BE2C (cell line): ENCODE measurements around the gene PIMREG.

ENCODE experiments used
- DNase-seq: peaks from one replicate; pipeline ENCODE4 v3.0.0-alpha.2; 2020
- H3K27me3 ChIP-seq: fragments of 250-450 bp; sonication (Bioruptor Pico); 2 replicates; pipeline ENCODE4 v1.5.1; 2020; ENCODE audit warnings: mild to moderate bottlenecking
- H3K36me3 ChIP-seq: fragments of 250-450 bp; sonication (Bioruptor Pico); 2 replicates; pipeline ENCODE4 v1.5.1; 2020; ENCODE audit warnings: mild to moderate bottlenecking
- H3K4me1 ChIP-seq: fragments of 250-450 bp; sonication (Bioruptor Pico); 2 replicates; pipeline ENCODE4 v1.5.1; 2020
- H3K4me3 ChIP-seq: 2 replicates; pipeline ENCODE4 v1.5.1; 2011; ENCODE audit warnings: low read depth, low read length
- H3K9me3 ChIP-seq: fragments of 250-450 bp; sonication (Bioruptor Pico); 2 replicates; pipeline ENCODE4 v1.5.1; 2020
- CTCF ChIP-seq: IDR thresholded peaks from 2 replicates; pipeline ENCODE4 v1.5.1; 2012; ENCODE audit warnings: mild to moderate bottlenecking, low read depth, low read length

The PIMREG gene

GRCh38 chr17:6468051-6468790 is 24.0 kb downstream of the PIMREG start:
- DNase-seq, result no peak
- Histone ChIP-seq H3K9me3 (no peaks in the 10 kb centered on the region), H3K27me3 (no peaks in the 10 kb centered on the region), H3K36me3 (no peaks in the 10 kb centered on the region), H3K4me1 (no peaks in the 10 kb centered on the region), H3K4me3 (no peak overlapping the region)
- TF ChIP-seq CTCF, result no peak

- no peaks in the 10 kb centered on the region for H3K36me3 ChIP-seq
- no peak for TF ChIP-seq CTCF
- no peak for DNase-seq
- H3K9me3 ChIP-seq, result no peaks in the 10 kb centered on the region
- H3K4me3 ChIP-seq, result no peak overlapping the region
- no peaks in the 10 kb centered on the region for H3K4me1 ChIP-seq
- H3K27me3 ChIP-seq, result no peaks in the 10 kb centered on the region
Measured at GRCh38 chr17:6470146-6470718, 26.0 kb downstream of the PIMREG start.

- no peaks in the 10 kb centered on the region for H3K4me1 ChIP-seq
- DNase-seq, result no peak
- no peaks in the 10 kb centered on the region for H3K27me3 ChIP-seq
- no peak overlapping the region for H3K4me3 ChIP-seq
- no peak for TF ChIP-seq CTCF
- no peaks in the 10 kb centered on the region for H3K36me3 ChIP-seq
- no peaks in the 10 kb centered on the region for H3K9me3 ChIP-seq
Measured at GRCh38 chr17:6470751-6471521, 26.7 kb downstream of the PIMREG start.

- TF ChIP-seq CTCF, result no peak
- no peaks in the 10 kb centered on the region for H3K36me3 ChIP-seq
- H3K9me3 ChIP-seq, result no peaks in the 10 kb centered on the region
- no peaks in the 10 kb centered on the region for H3K4me1 ChIP-seq
- no peak for DNase-seq
- H3K27me3 ChIP-seq, result no peaks in the 10 kb centered on the region
- H3K4me3 ChIP-seq, result no peak overlapping the region
Measured at GRCh38 chr17:6471531-6472465, 27.5 kb downstream of the PIMREG start.

- Histone ChIP-seq H3K4me3 (no peak overlapping the region), H3K4me1 (no peaks in the 10 kb centered on the region), H3K9me3 (no peaks in the 10 kb centered on the region), H3K36me3 (no peaks in the 10 kb centered on the region), H3K27me3 (no peaks in the 10 kb centered on the region)
- TF ChIP-seq CTCF, result no peak
- DNase-seq, result no peak
Measured at GRCh38 chr17:6472517-6472916, 28.3 kb downstream of the PIMREG start.
